CD14-positive monocyte (primary cell): ENCODE results near the gene TCP11. TPM values are rescaled to one million over a fixed set of nuclear protein-coding genes. Genes with fewer than 3 reads are reported as not detected.

Experiments
- DNase-seq, 3 donors: peaks; one replicate each; pipeline ENCODE4 v3.0.0-alpha.2; 2011 to 2022
- H2AFZ ChIP-seq: 2 replicates; pipeline ENCODE4 v1.6.0; 2012; ENCODE audit warnings: mild to moderate bottlenecking, low read depth, low read length, inconsistent platforms; ENCODE audit not compliant: insufficient read depth, poor library complexity, severe bottlenecking
- H3K27ac ChIP-seq, 2 donors: 1 replicate in 1 of 2; 2 replicates in 1 of 2; pipeline ENCODE4 v1.5.1; 2012 to 2013; ENCODE audit warnings: low read length in 2 of 2, control low read depth in 1 of 2, inconsistent platforms in 1 of 2, low read depth in 1 of 2, mild to moderate bottlenecking in 1 of 2
- H3K27me3 ChIP-seq, 2 donors: one replicate each; pipeline versions ENCODE4 v1.6.0 to v1.6.1; 2011 to 2013; ENCODE audit warnings: low read length in 2 of 2; ENCODE audit not compliant: control insufficient read depth in 2 of 2, insufficient read depth in 2 of 2
- H3K36me3 ChIP-seq, 2 donors: replicated peaks in 1 of 2; 1 replicate in 1 of 2; 2 replicates in 1 of 2; pipeline versions ENCODE4 v1.5.1 to v1.6.1; 2012 to 2013; ENCODE audit warnings: low read length in 2 of 2, control low read depth in 1 of 2, inconsistent platforms in 1 of 2, mild to moderate bottlenecking in 1 of 2; ENCODE audit not compliant: insufficient read depth in 2 of 2, control insufficient read depth in 1 of 2
- H3K4me1 ChIP-seq, 2 donors: 1 replicate in 1 of 2; 2 replicates in 1 of 2; pipeline versions ENCODE4 v1.5.1 to v1.6.1; 2012 to 2013; ENCODE audit warnings: low read length in 2 of 2, control low read depth in 1 of 2, inconsistent platforms in 1 of 2, mild to moderate bottlenecking in 1 of 2, moderate library complexity in 1 of 2; ENCODE audit not compliant: insufficient read depth in 2 of 2, control insufficient read depth in 1 of 2
- H3K4me2 ChIP-seq: replicated peaks from 2 replicates; pipeline ENCODE3; 2012; ENCODE audit warnings: low read length, moderate library complexity, mild to moderate bottlenecking; ENCODE audit not compliant: poor library complexity, severe bottlenecking; ENCODE audit errors: extremely low read depth
- H3K4me3 ChIP-seq, 3 experiments: fragments of 200-600 bp in 1 of 3; sonication (generic) in 1 of 3; replicated peaks in 1 of 3; 1 replicate in 2 of 3; 2 replicates in 1 of 3; pipeline ENCODE4 v1.5.1; 2011 to 2013; ENCODE audit warnings: low read length in 3 of 3, mild to moderate bottlenecking in 3 of 3, control low read depth in 2 of 3, low read depth in 2 of 3, inconsistent platforms in 1 of 3, moderate library complexity in 1 of 3
- H3K79me2 ChIP-seq: 2 replicates; pipeline ENCODE4 v1.6.0; 2012; ENCODE audit warnings: mild to moderate bottlenecking, control low read depth, inconsistent platforms, low read length, moderate library complexity; ENCODE audit not compliant: insufficient read depth
- H3K9ac ChIP-seq: 2 replicates; pipeline ENCODE4 v1.6.0; 2017; ENCODE audit warnings: low read length, mild to moderate bottlenecking; ENCODE audit not compliant: insufficient read depth, poor library complexity, severe bottlenecking
- H3K9me3 ChIP-seq, 2 donors: replicated peaks in 1 of 2; 1 replicate in 1 of 2; 2 replicates in 1 of 2; pipeline versions ENCODE4 v1.5.1 to v1.6.1; 2012 to 2013; ENCODE audit warnings: low read length in 2 of 2, control low read depth in 1 of 2; ENCODE audit not compliant: control insufficient read depth in 1 of 2, insufficient read depth in 1 of 2
- H4K20me1 ChIP-seq: 2 replicates; pipeline ENCODE4 v1.6.0; 2012; ENCODE audit warnings: mild to moderate bottlenecking, low read length, control low read depth, moderate library complexity; ENCODE audit not compliant: insufficient read depth
- H3K27ac Mint-ChIP-seq, 7 donors: one replicate each; pipeline ENCODE4 v1.8.0; 2020; ENCODE audit warnings: mild to moderate bottlenecking in 7 of 7, mixed read lengths in 7 of 7, moderate library complexity in 6 of 7, inconsistent platforms in 2 of 7
- H3K27me3 Mint-ChIP-seq, 3 donors: one replicate each; pipeline ENCODE4 v1.8.0; 2021 to 2022; ENCODE audit warnings: low read depth in 3 of 3, mild to moderate bottlenecking in 3 of 3, mixed read lengths in 3 of 3, moderate library complexity in 3 of 3, inconsistent platforms in 1 of 3
- H3K36me3 Mint-ChIP-seq, 2 donors: one replicate each; pipeline ENCODE4 v1.8.0; 2020; ENCODE audit warnings: mixed read lengths in 2 of 2, inconsistent platforms in 1 of 2, mild to moderate bottlenecking in 1 of 2
- H3K4me1 Mint-ChIP-seq: one replicate; pipeline ENCODE4 v1.8.0; 2020; ENCODE audit warnings: mild to moderate bottlenecking, mixed read lengths
- H3K4me3 Mint-ChIP-seq, 2 donors: one replicate each; pipeline ENCODE4 v1.8.0; 2020; ENCODE audit warnings: mild to moderate bottlenecking in 2 of 2, mixed read lengths in 2 of 2, moderate library complexity in 1 of 2
- H3K9me3 Mint-ChIP-seq, 7 donors: one replicate each; pipeline ENCODE4 v1.8.0; 2020 to 2022; ENCODE audit warnings: mixed read lengths in 7 of 7, mild to moderate bottlenecking in 6 of 7, moderate library complexity in 6 of 7, inconsistent platforms in 2 of 7
- CTCF ChIP-seq: fragments of 200-600 bp; IDR thresholded peaks from one replicate; pipeline ENCODE4 v1.8.0; 2022; ENCODE audit warnings: antibody characterized with exemption, mild to moderate bottlenecking
- WGBS: methylation state at CpG from one replicate; pipeline ENCODE4 v1.1.5; 2013; ENCODE audit warnings: missing lambda C conversion rate; ENCODE audit not compliant: insufficient coverage; 5-methylcytosine and 5-hydroxymethylcytosine counted together
- intact Hi-C, 2 donors: fragments of 100-400 bp; cut with micrococcal nuclease; formaldehyde crosslinking; loops; one replicate each; pipeline versions ENCODE4 v1.15.0 to v1.15.1; 2023
- polyA plus RNA-seq, 3 donors: library from polyadenylated mRNA; depleted of rRNA in 1 of 3; unstranded in 2 of 3; stranded (reverse) in 1 of 3; fragments of 300-500 nt in 2 of 3; fragments of >200 nt in 1 of 3; fragmentation: Illumina TruSeq in 2 of 3; gene quantifications; 1 replicate in 2 of 3; 2 replicates in 1 of 3; pipeline ENCODE4 v1.2.3, GENCODE V29; 2012 to 2021

The TCP11 gene
- polyA plus RNA-seq, 3 donors, result not detected

DNA sequence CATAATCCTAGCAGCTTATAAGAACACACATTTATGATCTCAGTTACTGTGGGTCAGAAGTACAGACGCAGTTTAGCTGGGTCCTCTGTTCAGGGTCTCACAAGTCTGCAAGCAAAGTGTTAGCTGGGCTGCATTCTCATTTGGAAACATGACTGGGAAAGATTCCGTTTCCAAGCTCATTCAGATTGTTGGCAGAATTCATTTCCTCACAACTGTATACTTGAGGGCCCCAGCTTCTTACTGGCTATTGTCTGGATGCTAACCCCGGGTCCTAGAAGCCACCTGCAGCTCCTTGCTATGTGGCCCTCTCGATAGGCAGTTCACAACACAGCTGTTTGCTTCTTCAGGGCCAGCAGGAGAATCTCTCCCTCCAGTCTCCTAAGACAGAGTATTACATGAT, 13.1 kb downstream of the TCP11 start:
- Histone ChIP-seq H3K79me2 (no peaks in the 10 kb centered on the region), H3K4me3 (no peak overlapping the region), H3K36me3 (no peaks in the 10 kb centered on the region), H3K9ac (no peak overlapping the region), H3K27ac (no peak overlapping the region), H4K20me1 (no peaks in the 10 kb centered on the region), H3K4me2 (no peak overlapping the region), H3K27me3 (no peaks in the 10 kb centered on the region), H3K9me3 (no peaks in the 10 kb centered on the region), H3K4me1 (no peaks in the 10 kb centered on the region), H2AFZ (no peak overlapping the region)
- intact Hi-C loops, result no loop called here
- H3K4me3 Mint-ChIP-seq, result no peak overlapping the region
- no peak overlapping the region for H3K27ac Mint-ChIP-seq
- 71% methylated on average over 2 of the region's 4 CpGs for WGBS
- H3K27me3 Mint-ChIP-seq, result peaks cover 0 to 3% (median 3%) of the 10 kb centered on the region in 3 donors
- TF ChIP-seq CTCF, result no peak
- peaks cover 0 to 4% (median 0%) of the 10 kb centered on the region in 7 donors for H3K9me3 Mint-ChIP-seq
- no peak for DNase-seq
- no peaks in the 10 kb centered on the region for H3K4me1 Mint-ChIP-seq
- no peaks in the 10 kb centered on the region for H3K36me3 Mint-ChIP-seq

- Mint-ChIP-seq H3K36me3 (no peaks in the 10 kb centered on the region), H3K27ac (no peak overlapping the region), H3K9me3 (peaks cover 0 to 9% (median 3%) of the 10 kb centered on the region in 7 donors), H3K4me1 (no peaks in the 10 kb centered on the region), H3K27me3 (peaks cover 0 to 3% (median 3%) of the 10 kb centered on the region in 3 donors), H3K4me3 (no peak overlapping the region)
- DNase-seq, result no peak
- Histone ChIP-seq H3K9ac (no peak overlapping the region), H3K4me2 (no peak overlapping the region), H2AFZ (no peak overlapping the region), H3K79me2 (no peaks in the 10 kb centered on the region), H3K36me3 (no peaks in the 10 kb centered on the region), H3K4me3 (no peak overlapping the region), H4K20me1 (no peaks in the 10 kb centered on the region), H3K9me3 (no peaks in the 10 kb centered on the region), H3K4me1 (no peaks in the 10 kb centered on the region), H3K27me3 (no peaks in the 10 kb centered on the region), H3K27ac (no peak overlapping the region)
- no CpG with 5 or more reads among the region's 1 CpG for WGBS
- intact Hi-C loops, result no loop called here
- no peak for TF ChIP-seq CTCF
Measured at GRCh38 chr6:35124356-35124755, 16.8 kb downstream of the TCP11 start.
